Neural crest cell (in vitro differentiated cells): Measurements from ENCODE around the gene KCNJ11. TPM values are rescaled to one million over a fixed set of nuclear protein-coding genes. Genes with fewer than 3 reads are reported as not detected.
A peak's percentile ranks its signal among the peaks of the same experiment; 100 is the strongest.

Source experiments
- DNase-seq: peaks from one replicate; pipeline ENCODE4 v3.0.0; 2021; ENCODE audit warnings: low read depth, mixed read lengths, low spot score
- H3K27ac Mint-ChIP-seq: one replicate; pipeline ENCODE4 v1.8.0; 2021; ENCODE audit warnings: mild to moderate bottlenecking, mixed read lengths; ENCODE audit not compliant: unreplicated experiment
- H3K27me3 Mint-ChIP-seq: 2 replicates; pipeline ENCODE4 v1.8.0; 2021; ENCODE audit warnings: low read depth, mild to moderate bottlenecking, mixed read lengths
- H3K36me3 Mint-ChIP-seq: 2 replicates; pipeline ENCODE4 v1.8.0; 2021; ENCODE audit warnings: low read depth, mild to moderate bottlenecking, mixed read lengths
- H3K4me1 Mint-ChIP-seq: 2 replicates; pipeline ENCODE4 v1.8.0; 2021; ENCODE audit warnings: mixed read lengths
- H3K4me3 Mint-ChIP-seq: one replicate; pipeline ENCODE4 v1.8.0; 2021; ENCODE audit warnings: mild to moderate bottlenecking, mixed read lengths
- H3K9me3 Mint-ChIP-seq: 2 replicates; pipeline ENCODE4 v1.8.0; 2021; ENCODE audit warnings: mixed read lengths
- CTCF ChIP-seq: fragments of 200-600 bp; sonication (generic); conservative IDR thresholded peaks from 2 replicates; pipeline ENCODE4 v1.5.0; 2021; ENCODE audit warnings: antibody characterized with exemption, mild to moderate bottlenecking
- total RNA-seq: library from RNA; stranded (reverse); gene quantifications from 2 replicates; pipeline ENCODE4 v1.2.1, GENCODE V29; 2021

The KCNJ11 gene
- total RNA-seq, 1 donor from 2014 or later: 2.3 TPM

DNA sequence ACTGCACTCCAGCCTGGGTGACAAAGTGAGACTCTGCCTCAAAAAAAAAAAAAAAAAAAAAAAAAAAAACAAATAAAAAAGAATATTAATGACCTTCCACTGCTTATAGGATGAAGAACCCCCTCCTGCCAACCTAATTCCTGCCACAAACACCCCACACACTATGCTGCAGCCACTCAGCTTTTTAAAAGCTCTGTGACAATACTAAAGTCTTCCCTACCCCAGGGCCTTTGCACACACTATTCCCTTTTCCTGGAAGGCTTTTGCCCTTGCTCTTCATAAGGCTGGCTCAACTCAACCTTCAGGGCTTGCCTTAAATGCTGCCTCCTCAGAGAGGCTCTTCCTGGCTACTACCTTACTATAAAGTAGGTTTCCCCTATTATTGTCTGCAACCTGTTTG is 10.8 kb upstream of the KCNJ11 start:
- Mint-ChIP-seq H3K27me3 (no peaks in the 10 kb centered on the region), H3K4me3 (no peak overlapping the region), H3K4me1 (no peaks in the 10 kb centered on the region), H3K36me3 (no peaks in the 10 kb centered on the region), H3K27ac (no peak overlapping the region), H3K9me3 (no peaks in the 10 kb centered on the region)
- DNase-seq: no peak
- TF ChIP-seq CTCF: no peak

DNA sequence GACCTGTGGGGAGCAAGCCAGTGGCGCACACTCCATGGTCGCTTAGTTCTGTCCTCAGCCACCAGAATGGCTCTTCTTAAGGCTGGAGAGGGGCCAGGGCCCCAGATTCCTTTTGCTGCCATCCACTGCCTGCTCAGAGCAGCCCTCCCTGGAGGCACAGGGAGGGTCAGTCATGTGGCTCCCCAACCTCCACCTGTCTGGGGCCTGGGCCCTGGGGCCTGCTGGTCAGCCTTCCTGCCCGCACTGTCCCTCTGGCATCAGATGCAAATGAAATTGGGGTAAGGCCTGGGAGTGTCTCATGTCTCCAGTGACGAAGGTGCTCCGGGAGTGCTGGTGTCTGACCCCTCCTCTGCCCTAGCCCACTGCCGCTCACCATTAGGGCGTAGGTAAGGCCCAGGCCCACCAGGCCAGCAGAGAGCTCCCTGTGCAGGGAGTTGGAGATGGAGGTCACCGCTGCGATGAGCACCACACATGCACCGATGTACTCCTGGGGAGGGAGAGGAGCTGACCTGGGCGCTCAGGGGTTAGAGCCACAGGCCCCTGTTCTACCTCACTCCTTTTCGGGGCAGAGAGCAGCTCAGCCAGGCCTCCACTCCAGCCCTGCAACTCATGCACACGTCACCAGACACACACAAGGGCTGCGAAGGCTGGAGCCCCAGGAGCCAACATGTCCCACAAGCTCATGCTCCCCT is 9.0 kb upstream of the KCNJ11 start:
- Mint-ChIP-seq H3K4me1 (no peaks in the 10 kb centered on the region), H3K4me3 (no peak overlapping the region), H3K9me3 (no peaks in the 10 kb centered on the region), H3K27ac (peak overlapping the region; percentile 67), H3K27me3 (no peaks in the 10 kb centered on the region), H3K36me3 (no peaks in the 10 kb centered on the region)
- no peak for TF ChIP-seq CTCF
- no peak for DNase-seq

DNA sequence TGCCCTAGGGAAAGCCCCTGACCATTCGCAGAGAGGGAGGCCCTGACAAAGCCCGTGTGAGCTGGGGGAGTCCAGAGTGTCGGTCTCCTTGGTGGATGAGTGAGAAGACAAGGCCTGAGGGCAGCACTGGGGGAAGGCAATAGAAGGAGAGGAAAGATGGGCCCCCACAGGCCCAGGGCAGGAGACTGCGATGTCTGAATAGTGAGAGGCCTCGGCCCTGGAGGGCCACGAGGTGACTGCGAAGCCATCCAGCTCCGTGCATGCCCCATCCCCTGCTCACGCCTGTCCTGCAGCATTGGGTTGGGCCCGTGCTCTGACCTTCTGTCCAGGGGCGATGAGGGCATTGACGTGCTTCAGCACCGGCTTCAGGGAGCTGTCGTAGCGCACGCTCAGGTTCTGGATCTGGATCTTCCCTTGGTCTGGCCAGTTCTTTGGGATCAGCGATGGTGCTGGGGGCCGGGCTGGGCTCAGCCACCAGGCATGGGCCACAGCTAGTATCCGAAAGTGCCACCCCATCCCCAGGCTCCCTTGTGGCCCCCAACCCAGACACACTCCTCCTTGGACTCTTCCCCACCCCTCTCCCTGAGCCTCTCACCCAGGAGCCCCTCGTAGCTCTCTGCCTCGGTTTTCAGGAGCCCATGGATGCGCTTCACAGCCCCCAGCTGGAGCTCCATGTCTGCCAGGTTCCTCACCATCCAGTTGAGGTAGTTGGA is 8.3 kb upstream of the KCNJ11 start:
- no peak for DNase-seq
- H3K9me3 Mint-ChIP-seq: no peaks in the 10 kb centered on the region
- peak overlapping the region; percentile 67 for H3K27ac Mint-ChIP-seq
- H3K4me1 Mint-ChIP-seq: no peaks in the 10 kb centered on the region
- no peak overlapping the region for H3K4me3 Mint-ChIP-seq
- no peaks in the 10 kb centered on the region for H3K27me3 Mint-ChIP-seq
- TF ChIP-seq CTCF: no peak
- no peaks in the 10 kb centered on the region for H3K36me3 Mint-ChIP-seq

DNA sequence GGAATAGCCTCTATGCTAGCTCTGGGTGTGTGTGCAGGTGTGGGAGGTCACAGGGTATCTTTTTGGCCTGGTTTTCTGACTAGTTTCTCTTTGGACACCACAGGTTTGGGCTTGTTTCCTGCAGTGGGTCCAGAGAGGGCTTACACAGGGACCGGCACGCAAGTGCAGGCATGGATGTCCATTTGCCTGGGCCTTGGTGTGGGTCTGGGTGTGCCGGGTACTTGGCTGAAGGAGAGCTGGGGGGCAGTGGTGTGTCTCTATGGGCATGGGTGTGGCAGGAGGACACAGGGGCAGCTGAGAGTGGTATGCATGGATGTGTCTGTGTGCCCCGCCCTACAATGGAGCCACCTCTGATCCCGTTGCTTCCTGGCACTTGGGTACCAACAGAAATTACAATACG is 7.5 kb upstream of the KCNJ11 start:
- Mint-ChIP-seq H3K27ac (no peak overlapping the region), H3K4me3 (no peak overlapping the region), H3K36me3 (no peaks in the 10 kb centered on the region), H3K27me3 (peaks cover 5% of the 10 kb centered on the region), H3K9me3 (no peaks in the 10 kb centered on the region), H3K4me1 (no peaks in the 10 kb centered on the region)
- no peak for TF ChIP-seq CTCF
- DNase-seq: no peak

- no peak overlapping the region for H3K27ac Mint-ChIP-seq
- H3K9me3 Mint-ChIP-seq: no peaks in the 10 kb centered on the region
- no peak for TF ChIP-seq CTCF
- no peak overlapping the region for H3K4me3 Mint-ChIP-seq
- H3K4me1 Mint-ChIP-seq: no peaks in the 10 kb centered on the region
- DNase-seq: no peak
- H3K36me3 Mint-ChIP-seq: no peaks in the 10 kb centered on the region
- H3K27me3 Mint-ChIP-seq: peaks cover 5% of the 10 kb centered on the region
Measured at GRCh38 chr11:17395554-17395961, 7.1 kb upstream of the KCNJ11 start.
